CD14-positive monocyte (primary cell): Measurements from ENCODE around the gene USP31. TPM values are rescaled to one million over a fixed set of nuclear protein-coding genes. Genes with fewer than 3 reads are reported as not detected.

ENCODE experiments used
- DNase-seq, 3 donors: peaks; one replicate each; pipeline ENCODE4 v3.0.0-alpha.2; 2011 to 2022
- H2AFZ ChIP-seq: 2 replicates; pipeline ENCODE4 v1.6.0; 2012; ENCODE audit warnings: mild to moderate bottlenecking, low read depth, low read length, inconsistent platforms; ENCODE audit not compliant: insufficient read depth, poor library complexity, severe bottlenecking
- H3K27ac ChIP-seq, 2 donors: 1 replicate in 1 of 2; 2 replicates in 1 of 2; pipeline ENCODE4 v1.5.1; 2012 to 2013; ENCODE audit warnings: low read length in 2 of 2, control low read depth in 1 of 2, inconsistent platforms in 1 of 2, low read depth in 1 of 2, mild to moderate bottlenecking in 1 of 2
- H3K27me3 ChIP-seq, 2 donors: one replicate each; pipeline versions ENCODE4 v1.6.0 to v1.6.1; 2011 to 2013; ENCODE audit warnings: low read length in 2 of 2; ENCODE audit not compliant: control insufficient read depth in 2 of 2, insufficient read depth in 2 of 2
- H3K36me3 ChIP-seq, 2 donors: replicated peaks in 1 of 2; 1 replicate in 1 of 2; 2 replicates in 1 of 2; pipeline versions ENCODE4 v1.5.1 to v1.6.1; 2012 to 2013; ENCODE audit warnings: low read length in 2 of 2, control low read depth in 1 of 2, inconsistent platforms in 1 of 2, mild to moderate bottlenecking in 1 of 2; ENCODE audit not compliant: insufficient read depth in 2 of 2, control insufficient read depth in 1 of 2
- H3K4me1 ChIP-seq, 2 donors: 1 replicate in 1 of 2; 2 replicates in 1 of 2; pipeline versions ENCODE4 v1.5.1 to v1.6.1; 2012 to 2013; ENCODE audit warnings: low read length in 2 of 2, control low read depth in 1 of 2, inconsistent platforms in 1 of 2, mild to moderate bottlenecking in 1 of 2, moderate library complexity in 1 of 2; ENCODE audit not compliant: insufficient read depth in 2 of 2, control insufficient read depth in 1 of 2
- H3K4me2 ChIP-seq: replicated peaks from 2 replicates; pipeline ENCODE3; 2012; ENCODE audit warnings: low read length, moderate library complexity, mild to moderate bottlenecking; ENCODE audit not compliant: poor library complexity, severe bottlenecking; ENCODE audit errors: extremely low read depth
- H3K4me3 ChIP-seq, 3 experiments: fragments of 200-600 bp in 1 of 3; sonication (generic) in 1 of 3; replicated peaks in 1 of 3; 1 replicate in 2 of 3; 2 replicates in 1 of 3; pipeline ENCODE4 v1.5.1; 2011 to 2013; ENCODE audit warnings: low read length in 3 of 3, mild to moderate bottlenecking in 3 of 3, control low read depth in 2 of 3, low read depth in 2 of 3, inconsistent platforms in 1 of 3, moderate library complexity in 1 of 3
- H3K79me2 ChIP-seq: 2 replicates; pipeline ENCODE4 v1.6.0; 2012; ENCODE audit warnings: mild to moderate bottlenecking, control low read depth, inconsistent platforms, low read length, moderate library complexity; ENCODE audit not compliant: insufficient read depth
- H3K9ac ChIP-seq: 2 replicates; pipeline ENCODE4 v1.6.0; 2017; ENCODE audit warnings: low read length, mild to moderate bottlenecking; ENCODE audit not compliant: insufficient read depth, poor library complexity, severe bottlenecking
- H3K9me3 ChIP-seq, 2 donors: replicated peaks in 1 of 2; 1 replicate in 1 of 2; 2 replicates in 1 of 2; pipeline versions ENCODE4 v1.5.1 to v1.6.1; 2012 to 2013; ENCODE audit warnings: low read length in 2 of 2, control low read depth in 1 of 2; ENCODE audit not compliant: control insufficient read depth in 1 of 2, insufficient read depth in 1 of 2
- H4K20me1 ChIP-seq: 2 replicates; pipeline ENCODE4 v1.6.0; 2012; ENCODE audit warnings: mild to moderate bottlenecking, low read length, control low read depth, moderate library complexity; ENCODE audit not compliant: insufficient read depth
- H3K27ac Mint-ChIP-seq, 7 donors: one replicate each; pipeline ENCODE4 v1.8.0; 2020; ENCODE audit warnings: mild to moderate bottlenecking in 7 of 7, mixed read lengths in 7 of 7, moderate library complexity in 6 of 7, inconsistent platforms in 2 of 7
- H3K27me3 Mint-ChIP-seq, 3 donors: one replicate each; pipeline ENCODE4 v1.8.0; 2021 to 2022; ENCODE audit warnings: low read depth in 3 of 3, mild to moderate bottlenecking in 3 of 3, mixed read lengths in 3 of 3, moderate library complexity in 3 of 3, inconsistent platforms in 1 of 3
- H3K36me3 Mint-ChIP-seq, 2 donors: one replicate each; pipeline ENCODE4 v1.8.0; 2020; ENCODE audit warnings: mixed read lengths in 2 of 2, inconsistent platforms in 1 of 2, mild to moderate bottlenecking in 1 of 2
- H3K4me1 Mint-ChIP-seq: one replicate; pipeline ENCODE4 v1.8.0; 2020; ENCODE audit warnings: mild to moderate bottlenecking, mixed read lengths
- H3K4me3 Mint-ChIP-seq, 2 donors: one replicate each; pipeline ENCODE4 v1.8.0; 2020; ENCODE audit warnings: mild to moderate bottlenecking in 2 of 2, mixed read lengths in 2 of 2, moderate library complexity in 1 of 2
- H3K9me3 Mint-ChIP-seq, 7 donors: one replicate each; pipeline ENCODE4 v1.8.0; 2020 to 2022; ENCODE audit warnings: mixed read lengths in 7 of 7, mild to moderate bottlenecking in 6 of 7, moderate library complexity in 6 of 7, inconsistent platforms in 2 of 7
- CTCF ChIP-seq: fragments of 200-600 bp; IDR thresholded peaks from one replicate; pipeline ENCODE4 v1.8.0; 2022; ENCODE audit warnings: antibody characterized with exemption, mild to moderate bottlenecking
- WGBS: methylation state at CpG from one replicate; pipeline ENCODE4 v1.1.5; 2013; ENCODE audit warnings: missing lambda C conversion rate; ENCODE audit not compliant: insufficient coverage; 5-methylcytosine and 5-hydroxymethylcytosine counted together
- intact Hi-C, 2 donors: fragments of 100-400 bp; cut with micrococcal nuclease; formaldehyde crosslinking; loops; one replicate each; pipeline versions ENCODE4 v1.15.0 to v1.15.1; 2023
- polyA plus RNA-seq, 3 donors: library from polyadenylated mRNA; depleted of rRNA in 1 of 3; unstranded in 2 of 3; stranded (reverse) in 1 of 3; fragments of 300-500 nt in 2 of 3; fragments of >200 nt in 1 of 3; fragmentation: Illumina TruSeq in 2 of 3; gene quantifications; 1 replicate in 2 of 3; 2 replicates in 1 of 3; pipeline ENCODE4 v1.2.3, GENCODE V29; 2012 to 2021

USP31 gene
- polyA plus RNA-seq, 3 donors = 0.15 to 4.1 (median 0.36) TPM

- Histone ChIP-seq H3K79me2 (no peaks in the 10 kb centered on the region), H3K27ac (no peak overlapping the region), H3K9ac (no peak overlapping the region), H3K4me2 (no peak overlapping the region), H3K36me3 (no peaks in the 10 kb centered on the region), H3K27me3 (no peaks in the 10 kb centered on the region), H3K9me3 (no peaks in the 10 kb centered on the region), H3K4me3 (no peak overlapping the region), H3K4me1 (no peaks in the 10 kb centered on the region), H4K20me1 (no peaks in the 10 kb centered on the region), H2AFZ (no peak overlapping the region)
- DNase-seq = no peak
- no peak for TF ChIP-seq CTCF
- Mint-ChIP-seq H3K27ac (no peak overlapping the region), H3K27me3 (peaks cover 0 to 10% (median 4%) of the 10 kb centered on the region in 3 donors), H3K4me1 (no peaks in the 10 kb centered on the region), H3K4me3 (no peak overlapping the region), H3K9me3 (peaks cover 0 to 3% (median 0%) of the 10 kb centered on the region in 7 donors), H3K36me3 (no peaks in the 10 kb centered on the region)
- 88% methylated on average over 1 of the region's 1 CpG for WGBS
- intact Hi-C loops = no loop called here
Measured at GRCh38 chr16:23027386-23027785, 121.9 kb downstream of the USP31 start.

- no peaks in the 10 kb centered on the region for H3K9me3 ChIP-seq
- Mint-ChIP-seq H3K27me3 (peaks cover 0 to 9% (median 4%) of the 10 kb centered on the region in 3 donors), H3K36me3 (no peaks in the 10 kb centered on the region), H3K4me1 (no peaks in the 10 kb centered on the region), H3K9me3 (peaks cover 0 to 3% (median 0%) of the 10 kb centered on the region in 7 donors), H3K27ac (no peak overlapping the region), H3K4me3 (no peak overlapping the region)
- no peaks in the 10 kb centered on the region for H3K27me3 ChIP-seq
- intact Hi-C loops = no loop called here
- H3K9ac ChIP-seq = no peak overlapping the region
- WGBS = no CpG with 5 or more reads among the region's 3 CpGs
- H4K20me1 ChIP-seq = no peaks in the 10 kb centered on the region
- no peak overlapping the region for H2AFZ ChIP-seq
- no peak overlapping the region for H3K4me2 ChIP-seq
- H3K4me1 ChIP-seq = no peaks in the 10 kb centered on the region
- no peak for DNase-seq
- H3K79me2 ChIP-seq = no peaks in the 10 kb centered on the region
- TF ChIP-seq CTCF = no peak
- H3K27ac ChIP-seq = no peak overlapping the region
- H3K4me3 ChIP-seq = no peak overlapping the region
- H3K36me3 ChIP-seq = no peaks in the 10 kb centered on the region
Measured at GRCh38 chr16:23026784-23027362, 122.4 kb downstream of the USP31 start.
